ENCODE data around the gene ZSWIM3. TPM values are rescaled to one million over a fixed set of nuclear protein-coding genes. Genes with fewer than 3 reads are reported as not detected.

ZSWIM3 gene
- total and polyA plus RNA-seq, 2 of the 13 experiments (the other 11 are each of a cell fraction or from before 2014, with no cell fraction given): 5.2 to 5.8 TPM

GRCh38 chr20:45890985-45891983 lies 33.9 kb downstream of the ZSWIM3 start, which contains the start of the genes CTSA and NEURL2 (continued):
- TF ChIP-seq HNRNPH1 (optimal IDR thresholded peaks at IDR 0.05; ENCODE audit: low read depth, low read length) (peak; percentile 73), ERF (CRISPR knock-in tag; IDR thresholded peaks at IDR 0.05) (peak; percentile 99), ZNF546 (CRISPR knock-in tag; conservative IDR thresholded peaks at IDR 0.05) (peak; percentile 64; the same call in 1 of the 2 replicates), MAFF (IDR thresholded peaks at IDR 0.05; ENCODE audit: low read depth, low read length) (peak; percentile 33; the same call in 1 of the 2 replicates), REXO4 (CRISPR knock-in tag; IDR thresholded peaks at IDR 0.05; ENCODE audit: borderline replicate concordance) (peak; percentile 52; the same call in 1 of the 2 replicates), IKZF4 (CRISPR knock-in tag; IDR thresholded peaks at IDR 0.05; ENCODE audit: borderline replicate concordance, low read depth, not compliant biosample characterization) (peak; percentile 99), ZNF670 (CRISPR knock-in tag; IDR thresholded peaks at IDR 0.05; ENCODE audit: borderline replicate concordance) (0 out of 2 replicates have a peak, but pooled peaks have one; percentile 82), ZNF580 (CRISPR knock-in tag; IDR thresholded peaks at IDR 0.05; ENCODE audit: borderline replicate concordance, low read depth) (peak; percentile 99), CCAR2 (optimal IDR thresholded peaks at IDR 0.05; ENCODE audit: low read depth, low read length) (no peak), PRPF4 (IDR thresholded peaks at IDR 0.05; ENCODE audit: low read depth, low read length, poor library complexity, severe bottlenecking) (no peak), TMF1 (CRISPR knock-in tag; IDR thresholded peaks at IDR 0.05; ENCODE audit: low read depth) (peak; percentile 96), ZKSCAN5 (CRISPR knock-in tag; IDR thresholded peaks at IDR 0.05) (no peak; the same call in 1 of the 2 replicates), ZNF34 (CRISPR knock-in tag; IDR thresholded peaks at IDR 0.05; ENCODE audit: borderline replicate concordance) (peak; percentile 99; the same call in 1 of the 2 replicates), ZNF253 (CRISPR knock-in tag; IDR thresholded peaks at IDR 0.05; ENCODE audit: borderline replicate concordance) (peak; percentile 94), ZNF746 (CRISPR knock-in tag; IDR thresholded peaks at IDR 0.05) (peak; percentile 94), ATF3 (CRISPR knock-in tag; IDR thresholded peaks at IDR 0.05) (no peak), FIP1L1 (IDR thresholded peaks at IDR 0.05; ENCODE audit: borderline replicate concordance, insufficient read depth, low read depth, low read length) (no peak), ZNF432 (CRISPR knock-in tag; IDR thresholded peaks at IDR 0.05; ENCODE audit: borderline replicate concordance) (no peak; the same call in none of the 2 replicates), ZNF230 (CRISPR knock-in tag; IDR thresholded peaks at IDR 0.05) (peak; percentile 100), ZNF180 (CRISPR knock-in tag; IDR thresholded peaks at IDR 0.05; ENCODE audit: borderline replicate concordance, low read depth) (no peak), DMAP1 (CRISPR knock-in tag; IDR thresholded peaks at IDR 0.05) (peak; percentile 100), ZNF660 (CRISPR knock-in tag; IDR thresholded peaks at IDR 0.05; ENCODE audit: borderline replicate concordance, low read depth) (no peak; the same call in 1 of the 2 replicates)
- TF ChIP-seq, protein P1, sequence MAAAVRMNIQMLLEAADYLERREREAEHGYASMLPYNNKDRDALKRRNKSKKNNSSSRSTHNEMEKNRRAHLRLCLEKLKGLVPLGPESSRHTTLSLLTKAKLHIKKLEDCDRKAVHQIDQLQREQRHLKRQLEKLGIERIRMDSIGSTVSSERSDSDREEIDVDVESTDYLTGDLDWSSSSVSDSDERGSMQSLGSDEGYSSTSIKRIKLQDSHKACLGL (CRISPR knock-in tag; IDR thresholded peaks at IDR 0.05): peak; percentile 95
- TF ChIP-seq, protein P2, sequence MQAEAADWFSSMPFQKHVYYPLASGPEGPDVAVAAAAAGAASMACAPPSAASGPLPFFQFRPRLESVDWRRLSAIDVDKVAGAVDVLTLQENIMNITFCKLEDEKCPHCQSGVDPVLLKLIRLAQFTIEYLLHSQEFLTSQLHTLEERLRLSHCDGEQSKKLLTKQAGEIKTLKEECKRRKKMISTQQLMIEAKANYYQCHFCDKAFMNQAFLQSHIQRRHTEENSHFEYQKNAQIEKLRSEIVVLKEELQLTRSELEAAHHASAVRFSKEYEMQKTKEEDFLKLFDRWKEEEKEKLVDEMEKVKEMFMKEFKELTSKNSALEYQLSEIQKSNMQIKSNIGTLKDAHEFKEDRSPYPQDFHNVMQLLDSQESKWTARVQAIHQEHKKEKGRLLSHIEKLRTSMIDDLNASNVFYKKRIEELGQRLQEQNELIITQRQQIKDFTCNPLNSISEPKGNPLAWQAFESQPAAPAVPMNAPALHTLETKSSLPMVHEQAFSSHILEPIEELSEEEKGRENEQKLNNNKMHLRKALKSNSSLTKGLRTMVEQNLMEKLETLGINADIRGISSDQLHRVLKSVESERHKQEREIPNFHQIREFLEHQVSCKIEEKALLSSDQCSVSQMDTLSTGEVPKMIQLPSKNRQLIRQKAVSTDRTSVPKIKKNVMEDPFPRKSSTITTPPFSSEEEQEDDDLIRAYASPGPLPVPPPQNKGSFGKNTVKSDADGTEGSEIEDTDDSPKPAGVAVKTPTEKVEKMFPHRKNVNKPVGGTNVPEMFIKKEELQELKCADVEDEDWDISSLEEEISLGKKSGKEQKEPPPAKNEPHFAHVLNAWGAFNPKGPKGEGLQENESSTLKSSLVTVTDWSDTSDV (CRISPR knock-in tag; IDR thresholded peaks at IDR 0.05): peak; percentile 93

Measured in HepG2 (cell line).